Progenitor cell of endocrine pancreas (in vitro differentiated cells): ENCODE results near the gene ATG9B. TPM values are rescaled to one million over a fixed set of nuclear protein-coding genes. Genes with fewer than 3 reads are reported as not detected.

ENCODE experiments used
- DNase-seq: peaks from one replicate; pipeline ENCODE4 v3.0.0; 2021; ENCODE audit warnings: low spot score; ENCODE audit not compliant: unreplicated experiment
- H3K27ac Mint-ChIP-seq: 2 replicates; pipeline ENCODE4 v1.8.0; 2021; ENCODE audit warnings: mild to moderate bottlenecking, moderate library complexity, mixed read lengths
- H3K27me3 Mint-ChIP-seq: 2 replicates; pipeline ENCODE4 v1.8.0; 2021; ENCODE audit warnings: mixed read lengths
- H3K36me3 Mint-ChIP-seq: 2 replicates; pipeline ENCODE4 v1.8.0; 2022; ENCODE audit warnings: mixed read lengths; ENCODE audit not compliant: insufficient read depth
- H3K4me1 Mint-ChIP-seq: 2 replicates; pipeline ENCODE4 v1.8.0; 2021; ENCODE audit warnings: low read depth, mixed read lengths
- H3K4me3 Mint-ChIP-seq: 2 replicates; pipeline ENCODE4 v1.8.0; 2021; ENCODE audit warnings: low read depth, mild to moderate bottlenecking, moderate library complexity, mixed read lengths
- H3K9me3 Mint-ChIP-seq: 2 replicates; pipeline ENCODE4 v1.8.0; 2021; ENCODE audit warnings: low read depth, mixed read lengths
- total RNA-seq: library from RNA; stranded (reverse); gene quantifications from 2 replicates; pipeline ENCODE4 v1.2.1, GENCODE V29; 2021
- TF ChIP-seq, protein P1 (sequence below): fragments of 200-600 bp; sonication (generic); IDR thresholded peaks from one replicate; pipeline ENCODE4 v1.5.0; 2021; ENCODE audit warnings: antibody characterized with exemption, mild to moderate bottlenecking; ENCODE audit not compliant: unreplicated experiment

Gene ATG9B
- total RNA-seq, 1 donor from 2014 or later: 0.79 TPM

DNA sequence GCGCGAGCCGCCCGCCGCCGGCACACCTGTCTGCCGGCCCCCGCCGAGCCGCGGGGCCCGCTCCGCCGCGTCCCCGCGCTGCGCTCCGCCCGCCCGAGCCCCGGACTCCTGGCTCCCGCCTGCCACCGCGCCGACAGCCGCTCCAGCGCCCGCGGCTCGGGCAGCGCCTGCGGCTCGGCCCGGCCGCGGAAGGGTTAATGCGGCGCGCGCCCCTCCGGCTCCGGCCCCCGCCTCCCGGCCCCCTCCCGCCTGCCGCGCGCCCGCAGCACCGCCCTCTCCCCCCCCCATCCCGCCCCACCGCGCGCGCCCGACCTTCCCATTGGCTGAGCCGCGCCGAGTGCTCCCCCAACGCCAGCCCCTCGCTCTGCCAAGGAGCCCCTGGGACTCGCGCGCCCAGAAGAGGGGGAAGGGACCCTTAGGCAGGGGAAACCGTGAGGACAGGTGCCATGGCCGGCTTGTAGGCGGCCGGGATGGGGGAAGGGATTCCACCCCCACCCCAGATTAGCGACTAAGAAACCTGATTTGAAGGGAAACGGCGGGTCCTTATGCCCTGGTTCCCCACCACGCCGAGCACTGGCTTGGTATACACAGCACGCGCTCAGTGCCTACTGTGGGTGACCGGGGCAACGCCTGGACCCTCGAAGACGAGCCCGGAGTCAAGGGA lies 46.0 kb downstream of the ATG9B start, which contains the start of gene KCNH2:
TSS of gene KCNH2 (minus strand) at position 196 of the 664 bp plus-strand sequence. CDS start 408 bp downstream, outside the sequence.
- peak; percentile 56 for DNase-seq
- H3K4me1 Mint-ChIP-seq: peaks cover 14% of the 10 kb centered on the region

DNA sequence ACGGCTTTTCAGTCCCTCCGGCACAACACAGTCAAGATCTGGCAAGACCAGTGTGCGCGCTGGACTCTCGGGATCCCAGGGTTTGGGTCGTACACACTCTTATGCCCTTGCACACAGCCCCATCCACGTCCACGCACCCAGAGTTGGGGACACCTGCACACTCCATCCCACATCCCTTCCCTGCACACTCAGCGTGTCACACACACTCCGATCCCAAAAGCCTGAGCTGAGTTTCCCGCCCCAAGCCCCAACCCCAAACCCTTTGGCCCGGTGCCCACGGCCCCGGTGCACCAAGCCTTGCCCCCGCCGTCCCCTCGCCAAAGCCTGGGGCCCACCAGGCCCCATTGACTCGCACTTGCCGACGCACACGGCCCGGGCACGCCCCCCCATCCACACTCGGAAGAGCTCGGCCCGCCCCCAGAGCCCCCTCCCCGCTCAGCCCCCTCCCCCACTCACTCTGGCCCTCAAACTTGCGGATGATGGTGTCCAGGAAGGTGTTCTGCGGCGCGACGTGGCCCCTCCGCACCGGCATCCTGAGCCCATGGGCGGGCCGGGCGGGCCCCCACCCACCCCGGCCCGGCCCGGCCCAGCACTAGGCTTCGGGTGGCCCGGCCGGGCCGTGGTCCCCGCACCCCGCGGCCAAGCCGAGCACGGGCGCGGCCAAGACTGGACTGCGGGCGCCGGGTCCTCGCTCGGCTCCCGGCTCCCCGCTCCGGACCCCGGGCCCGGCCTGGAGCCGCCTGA lies 46.7 kb downstream of the ATG9B start:
- Mint-ChIP-seq H3K27me3 (peaks cover 60% of the 10 kb centered on the region), H3K4me1 (peaks cover 14% of the 10 kb centered on the region), H3K9me3 (no peaks in the 10 kb centered on the region), H3K4me3 (peak overlapping the region; percentile 80), H3K36me3 (no peaks in the 10 kb centered on the region), H3K27ac (no peak overlapping the region)
- TF ChIP-seq, protein P1, sequence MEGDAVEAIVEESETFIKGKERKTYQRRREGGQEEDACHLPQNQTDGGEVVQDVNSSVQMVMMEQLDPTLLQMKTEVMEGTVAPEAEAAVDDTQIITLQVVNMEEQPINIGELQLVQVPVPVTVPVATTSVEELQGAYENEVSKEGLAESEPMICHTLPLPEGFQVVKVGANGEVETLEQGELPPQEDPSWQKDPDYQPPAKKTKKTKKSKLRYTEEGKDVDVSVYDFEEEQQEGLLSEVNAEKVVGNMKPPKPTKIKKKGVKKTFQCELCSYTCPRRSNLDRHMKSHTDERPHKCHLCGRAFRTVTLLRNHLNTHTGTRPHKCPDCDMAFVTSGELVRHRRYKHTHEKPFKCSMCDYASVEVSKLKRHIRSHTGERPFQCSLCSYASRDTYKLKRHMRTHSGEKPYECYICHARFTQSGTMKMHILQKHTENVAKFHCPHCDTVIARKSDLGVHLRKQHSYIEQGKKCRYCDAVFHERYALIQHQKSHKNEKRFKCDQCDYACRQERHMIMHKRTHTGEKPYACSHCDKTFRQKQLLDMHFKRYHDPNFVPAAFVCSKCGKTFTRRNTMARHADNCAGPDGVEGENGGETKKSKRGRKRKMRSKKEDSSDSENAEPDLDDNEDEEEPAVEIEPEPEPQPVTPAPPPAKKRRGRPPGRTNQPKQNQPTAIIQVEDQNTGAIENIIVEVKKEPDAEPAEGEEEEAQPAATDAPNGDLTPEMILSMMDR: no peak
- DNase-seq: no peak

More for the DNA sequence above, 46.0 kb downstream of the ATG9B start, which contains the start of gene KCNH2:
- Mint-ChIP-seq H3K9me3 (no peaks in the 10 kb centered on the region), H3K27ac (peak within 1 kb of the TSS; percentile 90), H3K27me3 (peaks cover 60% of the 10 kb centered on the region), H3K36me3 (no peaks in the 10 kb centered on the region), H3K4me3 (peak within 1 kb of the TSS; percentile 80)
- TF ChIP-seq, protein P1: no peak

DNA sequence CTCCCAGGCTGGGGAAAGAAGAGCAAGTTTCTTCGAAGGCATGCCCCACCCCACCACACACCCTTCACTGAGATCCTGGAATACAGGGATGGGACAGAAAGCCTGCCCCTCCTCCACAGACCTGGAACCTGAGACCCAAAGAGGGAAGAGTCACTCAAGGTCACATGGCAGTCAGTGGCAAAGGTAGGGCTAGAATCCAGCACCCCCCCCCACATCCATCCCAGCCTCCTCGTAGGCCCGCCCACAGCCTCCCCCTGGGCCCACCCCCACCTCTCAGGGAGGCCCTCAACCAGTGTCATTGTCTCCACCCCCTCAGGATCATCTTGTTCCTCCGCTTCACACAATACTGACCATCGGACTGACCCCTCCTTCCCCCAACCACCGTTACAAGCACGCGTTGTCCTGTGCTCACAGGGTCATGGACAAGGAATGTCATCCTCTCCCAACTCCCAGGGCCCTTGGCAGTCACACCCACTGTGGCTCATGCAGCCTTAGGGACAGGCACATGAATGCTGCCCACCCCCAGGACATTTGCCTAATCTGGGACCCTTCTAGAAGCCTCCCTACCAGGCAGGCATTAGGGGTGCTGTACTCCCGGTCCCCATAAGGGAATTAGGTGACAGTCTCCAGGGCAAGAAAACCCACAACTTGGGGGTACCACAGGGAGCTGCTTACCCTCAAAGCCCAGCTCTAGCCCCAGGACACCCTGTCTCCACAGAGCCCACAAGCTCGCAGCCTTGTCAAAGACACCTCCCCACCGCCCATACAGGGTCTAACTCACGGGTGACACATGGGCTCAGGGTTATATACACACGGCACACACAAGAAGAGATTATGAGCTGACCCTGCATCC lies 47.5 kb downstream of the ATG9B start:
- Mint-ChIP-seq H3K4me1 (peaks cover 14% of the 10 kb centered on the region), H3K27ac (peak overlapping the region; percentile 24), H3K36me3 (no peaks in the 10 kb centered on the region), H3K27me3 (peaks cover 52% of the 10 kb centered on the region), H3K9me3 (no peaks in the 10 kb centered on the region), H3K4me3 (peak overlapping the region; percentile 80)
- TF ChIP-seq, protein P1: no peak
- DNase-seq: no peak

DNA sequence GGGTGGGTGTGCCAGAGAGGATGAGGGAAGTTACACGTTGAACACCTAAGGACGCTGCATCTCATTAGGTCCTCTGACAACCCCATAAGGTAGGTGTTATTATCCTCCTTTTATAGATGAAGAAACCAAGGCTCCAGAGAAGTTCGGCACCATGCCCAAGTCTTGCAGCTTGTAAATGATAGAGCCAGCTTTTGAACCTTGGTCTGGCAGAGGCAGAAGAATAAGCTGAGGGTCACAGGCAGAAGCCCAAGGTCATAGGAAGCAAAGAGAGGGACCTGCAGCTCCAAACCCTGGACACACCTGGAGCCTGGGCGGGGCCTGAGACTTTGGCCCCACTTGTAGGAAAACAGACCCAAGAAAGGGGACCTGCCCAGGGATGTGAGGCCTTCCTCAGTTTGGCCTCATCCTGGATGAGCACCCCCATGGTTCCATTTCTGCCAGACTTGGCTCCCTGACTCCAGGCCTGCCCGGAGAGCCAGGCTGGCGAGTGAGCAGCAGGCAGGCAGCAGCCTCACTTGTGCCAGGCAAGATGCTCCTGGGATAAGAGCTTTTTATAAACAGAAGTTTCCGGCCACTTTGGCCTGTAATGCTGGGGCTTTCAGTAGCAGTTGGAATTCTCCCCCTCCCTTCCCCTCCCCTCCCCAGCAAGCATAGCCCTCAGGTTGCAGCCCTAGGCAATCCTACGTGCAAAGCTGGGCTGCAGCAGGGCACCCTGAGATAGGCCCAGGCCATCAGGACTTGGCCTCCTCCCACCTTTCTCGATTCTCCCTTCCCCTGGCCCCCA lies 48.6 kb downstream of the ATG9B start:
- Mint-ChIP-seq H3K4me1 (peaks cover 20% of the 10 kb centered on the region), H3K27ac (peak overlapping the region; percentile 24), H3K36me3 (no peaks in the 10 kb centered on the region), H3K9me3 (no peaks in the 10 kb centered on the region), H3K27me3 (peaks cover 50% of the 10 kb centered on the region), H3K4me3 (peak overlapping the region; percentile 60)
- TF ChIP-seq, protein P1: no peak
- no peak for DNase-seq
